ENCODE data around the gene BCKDHB.

The BCKDHB gene

DNA sequence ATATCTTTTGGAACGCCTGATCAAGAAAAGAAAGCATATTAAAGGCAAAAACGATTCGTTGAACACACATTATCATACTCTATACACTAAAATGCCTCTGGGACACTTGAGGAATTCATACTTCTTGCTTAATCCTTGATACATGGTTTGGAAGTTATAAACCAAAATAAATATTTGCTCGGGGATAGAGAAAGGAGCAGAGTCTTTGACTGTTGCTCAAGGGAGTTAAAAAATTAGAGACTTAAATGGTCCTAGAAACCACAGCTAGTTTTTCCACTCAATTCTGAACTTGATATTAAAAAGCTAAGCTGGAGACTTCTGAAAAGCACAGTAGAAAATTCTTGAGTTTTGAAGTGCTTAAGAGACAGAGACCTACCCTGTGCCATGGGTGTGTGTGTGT lies 98.9 kb downstream of the BCKDHB start:
- no peak overlapping the region for H3K4me3 ChIP-seq (replicated peaks; ENCODE audit: insufficient read depth, low read length)
- no peak for DNase-seq (ENCODE audit: low read depth in 1 of 2, low spot score in 1 of 2)
- TF ChIP-seq GABPA (IDR thresholded peaks at IDR 0.05; ENCODE audit: low read depth) (no peak), POLR2AphosphoS5 (IDR thresholded peaks at IDR 0.05; ENCODE audit: low read depth) (no peak), SPI1 (IDR thresholded peaks at IDR 0.05; ENCODE audit: borderline replicate concordance, low read depth) (no peak)
- TF ChIP-seq, protein P1, sequence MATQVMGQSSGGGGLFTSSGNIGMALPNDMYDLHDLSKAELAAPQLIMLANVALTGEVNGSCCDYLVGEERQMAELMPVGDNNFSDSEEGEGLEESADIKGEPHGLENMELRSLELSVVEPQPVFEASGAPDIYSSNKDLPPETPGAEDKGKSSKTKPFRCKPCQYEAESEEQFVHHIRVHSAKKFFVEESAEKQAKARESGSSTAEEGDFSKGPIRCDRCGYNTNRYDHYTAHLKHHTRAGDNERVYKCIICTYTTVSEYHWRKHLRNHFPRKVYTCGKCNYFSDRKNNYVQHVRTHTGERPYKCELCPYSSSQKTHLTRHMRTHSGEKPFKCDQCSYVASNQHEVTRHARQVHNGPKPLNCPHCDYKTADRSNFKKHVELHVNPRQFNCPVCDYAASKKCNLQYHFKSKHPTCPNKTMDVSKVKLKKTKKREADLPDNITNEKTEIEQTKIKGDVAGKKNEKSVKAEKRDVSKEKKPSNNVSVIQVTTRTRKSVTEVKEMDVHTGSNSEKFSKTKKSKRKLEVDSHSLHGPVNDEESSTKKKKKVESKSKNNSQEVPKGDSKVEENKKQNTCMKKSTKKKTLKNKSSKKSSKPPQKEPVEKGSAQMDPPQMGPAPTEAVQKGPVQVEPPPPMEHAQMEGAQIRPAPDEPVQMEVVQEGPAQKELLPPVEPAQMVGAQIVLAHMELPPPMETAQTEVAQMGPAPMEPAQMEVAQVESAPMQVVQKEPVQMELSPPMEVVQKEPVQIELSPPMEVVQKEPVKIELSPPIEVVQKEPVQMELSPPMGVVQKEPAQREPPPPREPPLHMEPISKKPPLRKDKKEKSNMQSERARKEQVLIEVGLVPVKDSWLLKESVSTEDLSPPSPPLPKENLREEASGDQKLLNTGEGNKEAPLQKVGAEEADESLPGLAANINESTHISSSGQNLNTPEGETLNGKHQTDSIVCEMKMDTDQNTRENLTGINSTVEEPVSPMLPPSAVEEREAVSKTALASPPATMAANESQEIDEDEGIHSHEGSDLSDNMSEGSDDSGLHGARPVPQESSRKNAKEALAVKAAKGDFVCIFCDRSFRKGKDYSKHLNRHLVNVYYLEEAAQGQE (IDR thresholded peaks at IDR 0.05; ENCODE audit: insufficient replicate concordance, low read depth), result no peak
- TF ChIP-seq, protein P2, sequence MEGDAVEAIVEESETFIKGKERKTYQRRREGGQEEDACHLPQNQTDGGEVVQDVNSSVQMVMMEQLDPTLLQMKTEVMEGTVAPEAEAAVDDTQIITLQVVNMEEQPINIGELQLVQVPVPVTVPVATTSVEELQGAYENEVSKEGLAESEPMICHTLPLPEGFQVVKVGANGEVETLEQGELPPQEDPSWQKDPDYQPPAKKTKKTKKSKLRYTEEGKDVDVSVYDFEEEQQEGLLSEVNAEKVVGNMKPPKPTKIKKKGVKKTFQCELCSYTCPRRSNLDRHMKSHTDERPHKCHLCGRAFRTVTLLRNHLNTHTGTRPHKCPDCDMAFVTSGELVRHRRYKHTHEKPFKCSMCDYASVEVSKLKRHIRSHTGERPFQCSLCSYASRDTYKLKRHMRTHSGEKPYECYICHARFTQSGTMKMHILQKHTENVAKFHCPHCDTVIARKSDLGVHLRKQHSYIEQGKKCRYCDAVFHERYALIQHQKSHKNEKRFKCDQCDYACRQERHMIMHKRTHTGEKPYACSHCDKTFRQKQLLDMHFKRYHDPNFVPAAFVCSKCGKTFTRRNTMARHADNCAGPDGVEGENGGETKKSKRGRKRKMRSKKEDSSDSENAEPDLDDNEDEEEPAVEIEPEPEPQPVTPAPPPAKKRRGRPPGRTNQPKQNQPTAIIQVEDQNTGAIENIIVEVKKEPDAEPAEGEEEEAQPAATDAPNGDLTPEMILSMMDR (IDR thresholded peaks at IDR 0.05; ENCODE audit: insufficient read depth, low read length), result no peak

DNA sequence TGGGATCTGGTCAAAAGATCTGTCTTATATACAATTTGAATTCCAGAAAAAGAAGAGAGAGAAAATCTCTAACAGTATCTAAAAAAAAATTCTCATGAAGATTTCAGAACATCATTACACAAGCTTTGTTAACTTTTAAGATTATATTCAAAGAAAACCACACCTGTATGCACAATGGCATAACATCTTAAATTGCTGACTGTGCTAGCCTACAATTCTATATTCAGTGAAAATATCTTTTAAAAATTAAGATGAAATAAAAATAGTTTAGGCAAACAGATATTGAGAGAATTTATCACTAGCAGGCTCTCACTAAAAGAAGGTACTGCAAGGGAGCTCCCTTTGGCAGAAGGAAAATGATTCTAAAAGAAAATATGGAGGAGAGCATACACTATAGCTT lies 100.3 kb downstream of the BCKDHB start:
- H3K27me3 ChIP-seq (ENCODE audit: insufficient read depth, poor library complexity, severe bottlenecking), result no peaks in the 10 kb centered on the region
- no peak overlapping the region for H3K4me3 ChIP-seq (replicated peaks; ENCODE audit: insufficient read depth, low read length)
- no peak overlapping the region for H3K27ac ChIP-seq (replicated peaks)
- no peak for TF ChIP-seq SPI1 (IDR thresholded peaks at IDR 0.05; ENCODE audit: borderline replicate concordance, low read depth)
- TF ChIP-seq POLR2AphosphoS5 (IDR thresholded peaks at IDR 0.05; ENCODE audit: low read depth), result no peak
- no peak for TF ChIP-seq GABPA (IDR thresholded peaks at IDR 0.05; ENCODE audit: low read depth)
- TF ChIP-seq, protein P2 (IDR thresholded peaks at IDR 0.05; ENCODE audit: insufficient read depth, low read length), result no peak
- TF ChIP-seq, protein P1 (IDR thresholded peaks at IDR 0.05; ENCODE audit: insufficient replicate concordance, low read depth), result no peak
- no peak for DNase-seq (ENCODE audit: low read depth in 1 of 2, low spot score in 1 of 2)

More for the DNA sequence above, 98.9 kb downstream of the BCKDHB start:
- H3K27ac ChIP-seq (replicated peaks), result no peak overlapping the region
- H3K27me3 ChIP-seq (ENCODE audit: insufficient read depth, poor library complexity, severe bottlenecking), result no peaks in the 10 kb centered on the region

DNA sequence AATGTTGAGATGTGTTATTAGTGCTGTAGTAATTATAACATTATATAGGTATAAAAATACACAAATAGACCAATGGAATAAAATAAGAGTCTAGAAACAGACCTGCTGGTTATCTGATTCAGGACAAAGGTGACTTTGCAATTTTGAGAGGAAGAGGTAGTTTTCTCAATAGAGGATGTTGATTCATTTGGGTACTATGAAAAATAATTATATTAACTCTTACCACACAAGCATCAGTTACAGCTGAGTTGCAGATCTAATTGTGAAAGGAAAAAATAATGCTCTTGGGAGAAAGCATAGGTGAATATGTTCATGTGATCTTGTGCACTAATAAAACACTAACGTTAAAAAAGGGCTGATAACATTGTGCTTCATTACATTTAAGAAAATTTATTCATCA lies 103.0 kb downstream of the BCKDHB start:
- Histone ChIP-seq H3K4me3 (replicated peaks; ENCODE audit: insufficient read depth, low read length) (no peak overlapping the region), H3K27ac (replicated peaks) (peak overlapping the region; percentile 21; the same call in 1 of the 2 replicates), H3K27me3 (ENCODE audit: insufficient read depth, poor library complexity, severe bottlenecking) (no peaks in the 10 kb centered on the region)
- DNase-seq (ENCODE audit: low read depth in 1 of 2, low spot score in 1 of 2), result peak in 1 of 2 experiments; percentile 1
- TF ChIP-seq, protein P1 (IDR thresholded peaks at IDR 0.05; ENCODE audit: insufficient replicate concordance, low read depth), result no peak
- TF ChIP-seq SPI1 (IDR thresholded peaks at IDR 0.05; ENCODE audit: borderline replicate concordance, low read depth), result no peak
- TF ChIP-seq POLR2AphosphoS5 (IDR thresholded peaks at IDR 0.05; ENCODE audit: low read depth), result no peak
- TF ChIP-seq, protein P2 (IDR thresholded peaks at IDR 0.05; ENCODE audit: insufficient read depth, low read length), result no peak
- no peak for TF ChIP-seq GABPA (IDR thresholded peaks at IDR 0.05; ENCODE audit: low read depth)

Data from HL-60 (cell line).